Upper lobe of left lung (tissue), 4 donors: Measurements from ENCODE around the gene KCNK6.

Experiments used
- CTCF ChIP-seq, 6 experiments: fragments of 450-650 bp in 4 of 6; fragments of 200-600 bp in 2 of 6; sonication (generic) in 2 of 6; IDR thresholded peaks; one replicate each; pipeline ENCODE4 v1.5.1; 2016 to 2019; ENCODE audit warnings: antibody characterized with exemption in 6 of 6
- EP300 ChIP-seq, 4 donors: sonication (generic); formaldehyde crosslinking; IDR thresholded peaks; one replicate each; pipeline ENCODE4 v1.5.1; 2017; ENCODE audit warnings: antibody characterized with exemption in 4 of 4, control low read depth in 2 of 4

GRCh38 chr19:38369584-38369983 lies 49.9 kb downstream of the KCNK6 start:
- TF ChIP-seq EP300 (IDR thresholded peaks at IDR 0.05) (no peak), CTCF (IDR thresholded peaks at IDR 0.05) (no peak)
